Effector memory CD4-positive, alpha-beta T cell (primary cell): Measurements from ENCODE around the gene NXPH1.

Experiments
- DNase-seq, 3 donors: peaks; one replicate each; pipeline ENCODE4 v3.0.0-alpha.2; 2020
- H3K27ac ChIP-seq: 2 replicates; pipeline ENCODE4 v1.7.0; 2013; ENCODE audit warnings: mild to moderate bottlenecking, low read length, moderate library complexity; ENCODE audit not compliant: insufficient read depth, poor library complexity, severe bottlenecking
- H3K27me3 ChIP-seq: replicated peaks from 2 replicates; pipeline ENCODE4 v1.7.0; 2013; ENCODE audit warnings: mild to moderate bottlenecking, low read length; ENCODE audit not compliant: insufficient read depth, control insufficient read depth, poor library complexity, severe bottlenecking
- H3K36me3 ChIP-seq: 2 replicates; pipeline ENCODE4 v1.7.0; 2013; ENCODE audit warnings: mild to moderate bottlenecking, low read length, moderate library complexity; ENCODE audit not compliant: control insufficient read depth, insufficient read depth
- H3K4me1 ChIP-seq: 2 replicates; pipeline ENCODE4 v1.7.0; 2013; ENCODE audit warnings: low read length, mild to moderate bottlenecking; ENCODE audit not compliant: control insufficient read depth, insufficient read depth, poor library complexity, severe bottlenecking
- H3K4me3 ChIP-seq: 2 replicates; pipeline ENCODE4 v1.7.0; 2013; ENCODE audit warnings: low read length, low read depth, mild to moderate bottlenecking; ENCODE audit not compliant: insufficient read depth, poor library complexity, severe bottlenecking
- H3K9me3 ChIP-seq: 2 replicates; pipeline ENCODE4 v1.7.0; 2013; ENCODE audit warnings: mild to moderate bottlenecking, low read length, moderate library complexity; ENCODE audit not compliant: control insufficient read depth

The NXPH1 gene

DNA sequence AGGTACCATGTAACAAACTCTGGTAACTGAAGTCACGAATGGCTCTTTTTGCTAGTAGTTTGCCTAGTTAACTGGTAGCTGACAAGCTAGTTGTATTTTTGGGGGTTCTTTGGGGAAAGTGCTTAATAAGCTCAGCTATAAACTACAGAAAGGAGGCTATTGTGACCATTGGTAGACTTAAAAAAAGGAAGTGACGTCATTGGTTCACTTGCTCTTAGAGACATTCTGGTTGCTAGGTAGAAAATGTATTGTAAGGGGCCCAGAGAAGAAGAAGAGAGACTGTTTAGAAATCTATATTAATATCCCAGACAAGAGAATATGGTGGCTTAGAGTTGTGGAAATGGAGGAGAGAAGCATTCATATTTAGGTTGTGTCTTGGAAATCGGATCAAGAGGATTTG, 103.0 kb downstream of the NXPH1 start:
- no peaks in the 10 kb centered on the region for H3K36me3 ChIP-seq
- no peaks in the 10 kb centered on the region for H3K4me1 ChIP-seq
- H3K4me3 ChIP-seq = no peak overlapping the region
- H3K27ac ChIP-seq = no peak overlapping the region
- DNase-seq = no peak
- no peaks in the 10 kb centered on the region for H3K27me3 ChIP-seq
- H3K9me3 ChIP-seq = no peaks in the 10 kb centered on the region

DNA sequence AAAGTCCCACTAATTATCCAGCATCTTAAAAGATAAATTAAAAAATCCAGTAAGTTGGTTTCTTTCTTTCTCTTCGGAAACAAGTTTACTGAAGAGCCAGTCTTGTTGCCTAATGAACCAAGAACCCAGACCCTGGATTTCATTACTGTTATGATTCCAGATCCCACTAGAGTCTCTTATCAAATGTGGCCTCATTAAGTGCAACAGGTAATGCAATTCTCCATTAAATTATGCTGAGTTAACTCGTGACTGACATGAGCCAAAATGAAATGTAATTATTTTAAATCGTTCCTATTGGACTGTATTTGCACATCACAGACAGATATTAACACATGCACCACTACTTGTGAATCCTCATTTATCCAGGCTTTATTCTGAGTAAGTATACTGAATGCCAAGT, 115.6 kb downstream of the NXPH1 start:
- no peak overlapping the region for H3K27ac ChIP-seq
- H3K27me3 ChIP-seq = no peaks in the 10 kb centered on the region
- H3K4me1 ChIP-seq = no peaks in the 10 kb centered on the region
- H3K36me3 ChIP-seq = no peaks in the 10 kb centered on the region
- H3K4me3 ChIP-seq = no peak overlapping the region
- DNase-seq = no peak
- no peaks in the 10 kb centered on the region for H3K9me3 ChIP-seq

DNA sequence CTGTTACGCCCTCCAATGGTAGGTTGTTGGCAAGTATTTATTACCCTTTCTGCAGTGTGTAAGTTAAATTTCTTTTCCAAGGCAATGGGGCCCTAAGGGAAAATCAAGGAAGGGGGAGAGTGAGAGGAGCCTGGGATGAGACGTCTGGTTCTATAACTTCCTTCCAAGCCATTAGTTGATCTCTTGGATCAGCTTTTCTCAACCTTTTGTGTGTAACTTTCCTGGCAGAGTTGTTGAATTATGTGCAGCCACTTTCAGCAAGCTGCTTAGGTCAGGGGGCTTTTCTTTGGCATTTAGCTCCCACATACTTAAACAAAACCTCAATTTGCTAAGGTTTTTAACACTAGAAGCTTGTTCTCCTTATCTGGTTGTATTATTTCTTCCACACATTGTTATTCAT, 127.1 kb downstream of the NXPH1 start:
- H3K27ac ChIP-seq = no peak overlapping the region
- H3K27me3 ChIP-seq = no peaks in the 10 kb centered on the region
- H3K4me3 ChIP-seq = no peak overlapping the region
- H3K9me3 ChIP-seq = no peaks in the 10 kb centered on the region
- H3K36me3 ChIP-seq = no peaks in the 10 kb centered on the region
- H3K4me1 ChIP-seq = no peaks in the 10 kb centered on the region
- no peak for DNase-seq

DNA sequence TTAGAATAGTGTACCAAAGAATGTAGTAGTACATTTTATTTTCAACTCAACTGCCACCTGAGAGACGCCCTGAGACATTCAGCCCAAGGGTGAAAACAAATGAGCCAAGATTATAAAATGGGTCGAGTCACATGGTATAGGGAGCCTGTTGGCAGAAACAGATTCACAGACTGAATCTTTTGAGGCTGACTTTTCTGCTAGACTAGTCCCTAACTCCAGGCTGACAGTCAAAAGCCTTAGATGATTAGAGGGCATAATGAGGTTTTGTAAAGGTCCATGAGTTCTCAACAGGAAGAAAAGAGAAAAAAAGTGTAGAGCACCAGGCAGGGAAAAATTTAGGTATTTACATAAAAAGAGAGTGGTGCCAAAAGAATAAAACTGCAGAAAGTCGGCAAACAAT, 128.0 kb downstream of the NXPH1 start:
- no peak overlapping the region for H3K27ac ChIP-seq
- no peaks in the 10 kb centered on the region for H3K36me3 ChIP-seq
- no peaks in the 10 kb centered on the region for H3K4me1 ChIP-seq

DNA sequence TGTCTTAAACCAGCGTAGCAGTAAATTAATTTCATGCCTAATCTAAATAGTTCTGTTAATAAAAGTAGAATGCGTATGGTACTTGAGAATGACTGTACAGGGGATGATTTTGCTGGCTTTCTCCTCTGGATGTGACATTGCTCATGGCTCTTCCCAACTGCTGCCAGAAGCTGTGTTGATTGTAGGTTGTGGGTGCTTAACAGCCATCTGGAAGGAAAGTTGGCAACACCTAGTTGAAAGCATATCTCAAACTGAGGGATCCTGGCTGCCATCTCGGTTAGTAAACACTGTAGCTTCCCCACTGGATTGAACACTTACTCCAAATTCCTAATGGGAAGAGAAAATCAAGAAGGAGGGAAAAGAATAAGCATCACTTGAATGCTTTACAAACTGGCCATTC, 130.9 kb downstream of the NXPH1 start:
- no peak for DNase-seq
- no peaks in the 10 kb centered on the region for H3K27me3 ChIP-seq
- H3K9me3 ChIP-seq = no peaks in the 10 kb centered on the region
- no peaks in the 10 kb centered on the region for H3K36me3 ChIP-seq
- no peaks in the 10 kb centered on the region for H3K4me1 ChIP-seq
- no peak overlapping the region for H3K4me3 ChIP-seq
- no peak overlapping the region for H3K27ac ChIP-seq

More for the DNA sequence above, 128.0 kb downstream of the NXPH1 start:
- Histone ChIP-seq H3K9me3 (no peaks in the 10 kb centered on the region), H3K4me3 (no peak overlapping the region), H3K27me3 (no peaks in the 10 kb centered on the region)
- DNase-seq = no peak

DNA sequence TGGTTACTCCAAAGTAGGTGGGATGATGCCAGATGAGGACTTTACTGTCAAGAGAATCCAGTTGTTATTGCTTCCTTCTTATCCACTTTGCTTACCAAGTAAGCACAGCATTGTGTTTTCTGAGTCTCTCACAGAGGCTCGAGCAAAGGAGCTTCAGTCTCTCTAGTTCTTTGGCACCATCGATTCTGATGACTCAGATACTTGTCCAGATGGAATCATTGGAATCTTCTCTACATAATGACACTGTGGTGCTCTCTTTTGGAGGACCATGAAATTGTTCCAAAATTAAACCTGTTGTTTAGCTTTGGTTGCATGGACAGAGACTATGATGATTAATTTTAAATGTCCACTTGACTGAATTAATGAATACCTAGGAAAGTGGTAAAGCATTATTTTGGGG, 132.6 kb downstream of the NXPH1 start:
- Histone ChIP-seq H3K9me3 (no peaks in the 10 kb centered on the region), H3K27me3 (no peaks in the 10 kb centered on the region), H3K36me3 (no peaks in the 10 kb centered on the region), H3K27ac (no peak overlapping the region), H3K4me1 (no peaks in the 10 kb centered on the region), H3K4me3 (no peak overlapping the region)
- no peak for DNase-seq

DNA sequence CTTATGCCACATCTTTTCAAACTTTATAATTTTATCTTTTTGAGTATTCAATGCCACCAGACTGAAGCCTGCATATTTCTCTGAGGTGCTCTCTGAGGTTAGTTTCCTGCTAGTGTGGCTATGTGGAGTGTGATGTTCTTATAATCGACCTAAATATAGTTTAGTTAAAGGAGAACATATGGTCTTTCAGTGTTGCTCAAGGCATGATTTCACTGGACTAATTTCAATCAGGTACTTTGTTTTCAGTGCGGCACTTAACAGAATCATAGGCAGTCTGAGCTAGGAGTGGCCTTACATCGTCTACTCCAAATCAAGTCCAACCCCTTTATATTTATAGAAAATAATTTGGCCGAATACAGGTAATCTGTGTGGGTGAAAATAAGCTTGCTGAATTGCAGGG, 134.2 kb downstream of the NXPH1 start:
- no peak for DNase-seq
- H3K27me3 ChIP-seq = no peaks in the 10 kb centered on the region
- H3K36me3 ChIP-seq = no peaks in the 10 kb centered on the region
- H3K9me3 ChIP-seq = no peaks in the 10 kb centered on the region
- H3K4me1 ChIP-seq = no peaks in the 10 kb centered on the region
- no peak overlapping the region for H3K27ac ChIP-seq
- H3K4me3 ChIP-seq = no peak overlapping the region

DNA sequence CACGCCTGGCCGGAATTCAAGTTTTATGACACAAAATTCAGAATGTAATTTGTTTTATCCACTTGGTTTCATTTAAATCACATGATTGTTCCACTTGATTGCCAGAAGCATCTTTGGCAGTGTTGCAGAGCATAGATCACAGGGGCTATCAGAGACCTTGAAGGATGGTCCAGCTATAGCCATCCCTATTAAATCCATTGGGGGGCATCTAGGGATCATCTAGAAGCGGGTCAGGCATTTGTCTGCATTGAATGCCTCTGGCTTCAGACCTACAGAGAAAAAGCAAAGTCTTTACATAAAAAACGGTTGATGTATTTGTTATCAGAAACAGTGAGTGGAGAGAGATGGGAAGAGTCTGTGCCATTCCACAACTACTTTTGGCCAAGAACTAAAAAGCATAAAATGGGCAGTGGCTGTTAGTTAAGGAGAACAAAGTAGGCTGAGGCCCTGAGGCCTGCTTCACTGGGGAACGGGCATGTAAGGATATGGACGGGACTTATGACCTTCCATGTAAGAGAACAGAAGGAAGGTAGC, 146.3 kb downstream of the NXPH1 start:
- no peak overlapping the region for H3K4me3 ChIP-seq
- no peaks in the 10 kb centered on the region for H3K9me3 ChIP-seq
- no peaks in the 10 kb centered on the region for H3K36me3 ChIP-seq
- no peaks in the 10 kb centered on the region for H3K4me1 ChIP-seq
- no peaks in the 10 kb centered on the region for H3K27me3 ChIP-seq
- H3K27ac ChIP-seq = no peak overlapping the region
- DNase-seq = no peak

DNA sequence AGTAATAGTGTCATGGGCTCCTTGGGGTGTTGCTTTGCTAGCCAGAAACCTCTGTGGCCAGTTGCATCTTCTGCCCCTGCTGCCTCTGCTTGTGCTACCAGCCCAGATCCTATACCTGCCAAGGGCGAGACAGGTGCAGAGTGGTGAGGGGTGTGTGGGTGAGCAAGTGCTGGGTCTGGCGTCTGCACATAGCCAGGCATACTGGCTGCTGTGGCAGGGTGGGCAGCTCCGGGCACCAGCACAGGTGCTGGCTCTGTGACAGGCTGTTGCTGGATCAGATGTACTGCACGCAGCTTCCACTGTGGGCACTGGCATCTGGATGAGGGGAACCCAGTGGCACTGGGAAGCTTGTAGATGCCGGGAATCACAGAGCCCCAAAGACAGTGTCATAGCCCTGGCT, 148.4 kb downstream of the NXPH1 start:
- no peak overlapping the region for H3K4me3 ChIP-seq

DNA sequence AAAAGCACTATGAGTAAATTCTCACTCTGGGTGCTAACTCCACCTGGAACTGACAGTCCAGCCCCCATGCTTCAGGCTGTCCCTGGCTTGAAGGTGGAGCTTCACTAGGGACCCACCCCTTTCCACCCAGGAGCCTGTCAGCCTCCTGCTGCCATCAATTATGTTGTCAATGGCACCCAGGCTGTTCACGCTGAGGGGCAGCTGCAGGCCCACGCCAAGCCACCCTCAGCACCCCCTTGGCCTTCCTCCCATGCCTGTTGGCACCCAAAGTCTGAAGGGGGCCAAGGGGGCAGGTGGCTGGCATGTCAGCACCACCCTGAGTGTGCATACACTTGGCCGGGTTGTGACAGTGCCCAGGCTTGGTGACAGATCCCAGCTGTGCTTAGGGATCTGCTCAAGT, 149.3 kb downstream of the NXPH1 start:
- Histone ChIP-seq H3K4me3 (no peak overlapping the region), H3K27ac (no peak overlapping the region), H3K27me3 (no peaks in the 10 kb centered on the region), H3K36me3 (no peaks in the 10 kb centered on the region), H3K9me3 (no peaks in the 10 kb centered on the region), H3K4me1 (no peaks in the 10 kb centered on the region)
- no peak for DNase-seq

More for the DNA sequence above, 148.4 kb downstream of the NXPH1 start:
- Histone ChIP-seq H3K27ac (no peak overlapping the region), H3K27me3 (no peaks in the 10 kb centered on the region), H3K36me3 (no peaks in the 10 kb centered on the region), H3K9me3 (no peaks in the 10 kb centered on the region), H3K4me1 (no peaks in the 10 kb centered on the region)
- DNase-seq = no peak

DNA sequence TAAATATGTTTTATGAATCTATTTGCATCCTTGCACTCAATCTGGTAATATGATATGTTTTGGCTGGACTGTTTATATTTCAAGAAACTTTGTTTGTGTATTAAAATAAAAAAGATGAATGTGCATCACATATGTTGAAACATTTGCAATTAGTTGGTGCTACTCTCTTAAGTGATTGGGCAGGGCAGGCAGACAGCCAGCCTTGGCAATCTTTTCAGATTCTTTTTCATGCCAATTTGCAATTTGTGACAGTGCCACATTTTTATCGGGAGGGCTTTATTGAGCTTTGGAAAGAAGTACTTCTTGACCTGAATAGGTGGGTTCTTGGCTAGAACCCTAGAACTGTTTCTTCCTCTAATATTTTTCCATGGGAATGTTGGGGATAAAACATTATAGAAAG, 152.2 kb downstream of the NXPH1 start:
- Histone ChIP-seq H3K27me3 (no peaks in the 10 kb centered on the region), H3K36me3 (no peaks in the 10 kb centered on the region), H3K9me3 (no peaks in the 10 kb centered on the region), H3K4me1 (no peaks in the 10 kb centered on the region), H3K27ac (no peak overlapping the region), H3K4me3 (no peak overlapping the region)
- DNase-seq = no peak
